NCI-H524 treated with DMSO at 0.1 percent for 48 hours (cell line): ENCODE results near the gene ZFR.
"Not testable (repeated sequence)": the region's sequence is repeated elsewhere in the genome, so short reads cannot be mapped to it uniquely, and the experiment has no call there.

Experiments used
- DNase-seq: peaks from one replicate; lab custom pipeline; 2025; lab: John Stamatoyannopoulos, UW

Gene ZFR

GRCh38 chr5:32444431-32445286 lies at the start of gene ZFR:
Gene ZFR (minus strand): TSS chr5:32444740. CDS start chr5:32444658, 82 bp downstream.
- peak; percentile 41 for DNase-seq

- no peak for DNase-seq
These were observed 46.5 kb upstream of the ZFR start for GRCh38 chr5:32490972-32491557.

- DNase-seq = peak; percentile 43
These were observed 45.4 kb upstream of the ZFR start for GRCh38 chr5:32489791-32490562.

GRCh38 chr5:32487424-32487823 lies 42.9 kb upstream of the ZFR start:
- DNase-seq = no peak

GRCh38 chr5:32487008-32487407 lies 42.5 kb upstream of the ZFR start:
- DNase-seq = no peak

DNA sequence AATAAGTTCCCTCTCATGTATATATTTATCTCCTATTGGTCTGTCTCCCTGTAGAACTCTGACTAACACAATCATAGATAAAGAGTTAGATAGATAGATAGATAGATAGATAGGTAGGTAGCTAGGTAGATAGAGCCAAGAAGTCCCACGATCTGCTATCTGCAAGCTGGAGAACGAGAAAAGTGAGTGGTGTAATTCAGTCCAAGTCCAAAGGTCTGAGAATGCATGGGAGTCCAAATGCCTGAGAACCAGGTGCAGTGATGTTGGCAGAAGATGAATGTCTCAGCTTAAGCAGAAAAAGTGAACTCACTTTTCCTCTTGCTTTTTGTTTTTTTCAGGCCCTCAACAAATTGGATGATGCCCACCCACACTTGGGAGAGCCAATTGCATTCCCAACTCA lies 37.7 kb upstream of the ZFR start:
- DNase-seq = no peak

DNA sequence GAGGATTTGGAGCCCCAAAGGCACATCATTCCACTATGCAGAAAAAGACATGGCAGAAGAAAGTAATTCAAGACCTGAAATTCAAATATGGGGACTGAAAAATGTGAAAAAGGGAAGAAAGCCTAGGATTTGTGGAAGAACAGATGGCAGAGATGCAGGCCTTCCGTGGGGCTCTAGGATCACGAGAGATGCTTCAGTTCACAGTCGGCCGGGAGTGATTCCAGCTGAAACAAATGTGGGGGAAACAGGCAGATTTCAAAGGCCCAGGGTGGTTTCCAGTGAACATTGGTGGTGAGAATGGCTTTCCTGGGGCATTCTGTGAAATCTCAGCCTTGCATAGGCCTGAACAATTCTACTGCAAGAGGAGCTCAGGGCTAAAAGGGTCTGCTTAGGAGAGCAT lies 34.6 kb upstream of the ZFR start:
- no peak for DNase-seq

GRCh38 chr5:32476891-32477290 lies 32.4 kb upstream of the ZFR start:
- no peak for DNase-seq

GRCh38 chr5:32475334-32476097 lies 31.0 kb upstream of the ZFR start:
- DNase-seq = peak; percentile 34

GRCh38 chr5:32474209-32474854 lies 29.8 kb upstream of the ZFR start:
- DNase-seq = no peak

DNA sequence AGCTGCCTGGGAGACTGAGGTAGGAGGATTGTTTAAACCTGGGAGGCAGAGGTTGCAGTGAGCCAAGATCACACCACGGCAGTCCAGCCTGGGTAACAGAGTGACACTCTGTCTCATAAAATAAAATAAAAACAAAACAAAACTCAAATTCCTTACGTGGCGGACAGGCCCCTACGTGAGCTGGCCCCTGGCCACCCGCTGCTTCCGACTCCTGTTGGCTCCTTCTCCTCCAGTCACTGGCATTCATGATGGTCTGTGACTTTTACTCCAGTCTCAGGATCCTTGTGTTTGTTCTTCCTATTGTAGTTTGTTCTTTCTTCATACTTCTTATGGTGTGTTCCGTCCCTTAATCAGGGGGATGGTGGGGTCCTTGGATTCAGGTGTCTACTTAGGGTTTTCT lies 28.5 kb upstream of the ZFR start:
- DNase-seq = no peak

- peak; percentile 24 for DNase-seq
These were observed 27.2 kb upstream of the ZFR start for GRCh38 chr5:32471784-32472183.

DNA sequence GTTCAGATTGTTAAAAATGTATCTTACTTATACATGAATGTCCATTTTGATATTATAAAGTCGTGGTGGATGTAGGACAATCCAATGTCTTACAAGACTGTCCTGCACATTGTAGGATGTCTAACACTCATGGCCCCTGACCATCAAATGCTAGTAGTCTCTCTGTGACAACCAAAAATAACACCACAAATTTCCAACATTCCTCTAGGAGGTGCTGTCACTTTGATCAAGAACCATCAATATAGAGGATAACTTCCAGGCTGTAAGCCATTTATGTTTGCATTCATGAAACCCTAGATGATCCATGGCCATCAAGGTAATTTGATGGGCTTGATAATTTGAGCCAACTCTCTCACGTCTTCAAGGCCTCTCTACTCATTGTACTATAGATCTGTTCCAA lies 20.5 kb upstream of the ZFR start:
- DNase-seq = no peak

GRCh38 chr5:32462618-32463017 lies 18.1 kb upstream of the ZFR start:
- DNase-seq = no peak

- no peak for DNase-seq
These were observed 17.0 kb upstream of the ZFR start for GRCh38 chr5:32461441-32462120.

DNA sequence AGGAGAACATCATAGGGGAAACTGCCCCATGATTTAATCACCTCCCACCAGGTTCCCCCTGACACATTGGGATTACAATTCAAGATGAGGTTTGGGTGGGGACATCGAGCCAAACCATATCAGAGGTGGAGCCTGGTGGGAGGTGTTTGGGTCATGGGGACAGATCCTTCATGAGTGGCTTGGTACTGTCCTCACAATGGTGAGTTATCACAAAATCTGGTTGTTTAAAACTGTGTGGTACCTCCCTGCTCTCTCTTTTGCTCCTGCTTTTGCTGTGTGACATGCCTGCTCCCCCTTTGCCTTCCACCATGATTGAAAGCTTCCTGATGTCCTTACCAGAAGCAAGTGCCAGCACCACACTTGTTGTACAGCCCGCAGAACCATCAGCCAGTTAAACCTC lies 16.2 kb upstream of the ZFR start:
- no peak for DNase-seq

DNA sequence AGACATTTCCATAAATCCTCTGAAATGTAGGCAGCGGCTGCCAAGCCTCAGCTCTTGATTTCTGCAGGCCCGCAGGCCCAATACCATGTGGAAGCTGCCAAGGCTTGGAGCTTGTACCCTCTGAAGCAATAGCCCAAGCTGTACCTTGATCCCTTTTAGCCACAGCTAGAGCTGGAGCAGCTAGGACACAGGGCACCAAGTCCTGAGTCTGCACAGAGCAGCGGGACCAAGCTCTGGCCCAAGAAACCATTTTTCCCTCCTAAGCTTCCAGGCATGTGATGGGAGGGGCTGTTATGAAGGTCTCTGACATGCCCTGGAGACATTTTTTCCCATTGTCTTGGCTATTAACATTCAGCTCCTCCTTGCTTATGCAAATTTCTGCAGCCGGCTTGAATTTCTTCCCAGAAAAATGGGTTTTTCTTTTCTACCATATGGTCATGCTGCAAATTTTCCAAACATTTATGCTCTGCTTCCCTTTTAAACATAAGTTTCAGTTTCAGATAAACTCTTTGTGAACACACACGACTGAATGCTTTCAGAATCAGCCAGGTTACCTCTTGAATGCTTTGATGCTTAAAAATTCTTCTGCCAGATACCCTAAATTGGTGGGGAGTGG lies 14.4 kb upstream of the ZFR start:
- DNase-seq = no peak

DNA sequence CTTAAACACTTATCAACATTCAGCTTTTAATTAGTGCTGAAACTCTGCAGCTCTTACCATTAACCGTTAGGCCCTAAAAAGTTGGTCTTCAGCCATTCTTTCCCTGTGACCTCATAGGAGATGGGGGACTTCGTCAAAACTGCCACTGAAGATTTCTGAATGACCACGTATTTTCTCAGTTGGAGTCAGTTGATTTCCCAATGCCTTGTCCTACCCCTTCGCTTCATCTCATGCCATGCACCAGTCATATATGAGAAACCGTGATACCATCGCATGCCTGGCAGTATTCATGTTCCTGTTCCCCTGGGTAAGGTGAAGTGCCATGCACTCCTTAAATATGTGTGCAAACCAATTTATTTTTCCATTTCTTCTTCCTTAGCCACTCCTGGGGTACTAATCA lies 10.8 kb upstream of the ZFR start:
- DNase-seq = no peak

DNA sequence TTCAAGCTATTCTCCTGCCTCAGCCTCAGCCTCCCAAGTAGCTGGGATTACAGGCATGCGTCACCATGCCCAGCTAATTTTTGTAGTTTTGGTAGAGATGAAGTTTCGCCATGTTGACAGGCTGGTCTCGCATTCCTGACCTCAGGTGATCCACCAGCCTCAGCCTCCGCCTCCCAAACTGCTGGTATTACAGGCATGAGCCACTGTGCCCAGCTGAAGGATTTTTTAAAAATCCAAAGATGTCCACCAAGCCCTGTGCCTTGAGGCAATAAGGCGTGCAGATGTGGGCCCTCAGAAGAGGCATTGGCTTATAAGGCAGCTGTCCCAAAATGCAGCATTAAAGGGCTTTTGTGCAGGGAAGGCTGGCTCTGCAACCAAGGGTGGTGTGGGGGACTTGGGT lies 10.3 kb upstream of the ZFR start:
- no peak for DNase-seq

DNA sequence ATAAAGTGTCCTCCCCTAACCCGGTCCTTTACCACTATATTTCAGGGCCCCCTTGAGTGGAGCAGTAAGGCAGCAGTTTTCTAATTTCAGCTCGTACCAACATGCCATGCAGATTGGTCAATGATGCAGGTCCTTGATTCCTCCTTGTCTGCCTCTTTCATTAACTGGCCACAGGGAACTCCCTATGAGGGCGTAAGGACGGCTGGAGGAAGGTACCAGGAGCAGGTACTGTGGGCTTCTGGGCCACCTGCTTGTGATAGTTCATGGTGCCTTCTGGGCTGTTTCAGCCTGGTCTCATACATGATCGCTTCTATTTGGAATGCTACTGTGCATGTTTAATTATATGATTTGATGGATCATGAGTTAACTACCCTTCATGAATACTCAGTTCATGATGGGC lies 9.4 kb upstream of the ZFR start:
- no peak for DNase-seq

DNA sequence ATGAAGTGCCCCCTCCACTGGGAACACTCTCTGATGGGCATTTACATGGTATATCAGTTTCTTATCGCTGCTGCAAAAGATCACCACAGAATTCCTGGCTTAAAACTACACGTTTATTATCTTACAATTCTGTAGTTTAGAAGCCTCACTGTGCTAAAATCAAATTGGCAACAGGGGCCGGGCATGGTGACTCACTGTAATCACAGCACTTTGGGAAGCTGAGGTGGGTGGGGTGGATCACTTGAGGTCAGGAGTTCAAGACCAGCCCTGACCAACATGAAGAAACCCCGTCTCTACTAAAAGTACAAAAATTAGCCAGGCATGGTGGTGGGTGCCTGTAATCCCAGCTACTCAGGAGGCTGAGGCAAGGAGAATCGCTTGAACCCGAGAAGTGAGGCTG lies 7.8 kb upstream of the ZFR start:
- DNase-seq = not testable (repeated sequence)
